Dermis blood vessel endothelial cell (primary cell): ENCODE data around the gene RNF8. TPM values are rescaled to one million over a fixed set of nuclear protein-coding genes. Genes with fewer than 3 reads are reported as not detected.

Source experiments
- DNase-seq: peaks from one replicate; pipeline ENCODE4 v3.0.0; 2010
- total RNA-seq: library from RNA; depleted of rRNA; stranded (reverse); fragments of >200 nt; gene quantifications from 2 replicates; pipeline ENCODE4 v1.2.3, GENCODE V29; 2014

Gene RNF8
- total RNA-seq, 1 donor from 2014 or later = 30.8 TPM

DNA sequence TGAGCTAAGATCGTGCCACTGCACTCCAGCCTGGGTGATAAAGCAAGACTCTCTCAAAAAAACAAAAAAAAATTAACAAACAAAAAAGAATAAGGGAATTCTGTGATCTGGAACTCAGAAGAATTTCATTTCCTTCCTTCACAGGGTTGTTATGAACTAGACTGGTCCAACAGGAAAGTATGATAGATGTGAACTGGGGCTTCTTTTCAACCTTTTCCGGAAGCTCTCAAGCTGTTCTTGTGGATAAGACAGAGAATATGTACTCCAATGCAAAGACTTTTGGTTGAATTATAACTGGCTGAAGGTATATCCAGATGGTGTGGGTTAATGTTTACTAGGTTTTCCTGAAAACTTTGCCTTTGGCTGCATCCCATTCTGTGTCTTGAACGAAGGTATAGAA, 5.3 kb downstream of the RNF8 start:
- peak; percentile 21 for DNase-seq

- DNase-seq = no peak
Measured at GRCh38 chr6:37362101-37362828, 8.5 kb downstream of the RNF8 start.

GRCh38 chr6:37365791-37366190, 12.0 kb downstream of the RNF8 start:
- DNase-seq = peak; percentile 62

GRCh38 chr6:37366910-37367309, 13.1 kb downstream of the RNF8 start:
- no peak for DNase-seq

GRCh38 chr6:37368961-37369320, 15.2 kb downstream of the RNF8 start:
- no peak for DNase-seq

- peak; percentile 60 for DNase-seq
Measured at GRCh38 chr6:37369321-37370201, 15.8 kb downstream of the RNF8 start.

- no peak for DNase-seq
Measured at GRCh38 chr6:37371154-37372083, 17.6 kb downstream of the RNF8 start.

DNA sequence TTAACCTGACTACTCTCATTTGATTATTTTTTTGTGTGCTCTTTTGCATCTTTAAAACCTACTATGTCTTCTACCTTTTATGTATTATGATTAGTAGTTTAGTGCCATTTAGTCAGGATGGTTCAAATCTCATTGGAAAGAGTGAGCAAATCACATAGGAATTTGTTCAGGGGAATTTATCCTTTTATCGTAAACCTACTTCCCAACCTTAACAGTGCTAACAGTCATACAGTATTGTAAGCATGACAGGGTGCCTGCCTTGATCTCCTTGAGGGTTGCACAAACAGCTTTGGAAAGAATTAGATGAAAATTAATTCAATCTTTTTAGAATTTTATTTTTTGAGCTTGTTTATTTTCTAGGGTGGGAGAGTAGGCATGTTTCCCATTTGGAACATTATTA, 18.3 kb downstream of the RNF8 start:
- no peak for DNase-seq

- DNase-seq = peak; percentile 21
Measured at GRCh38 chr6:37373822-37374471, 20.2 kb downstream of the RNF8 start.

DNA sequence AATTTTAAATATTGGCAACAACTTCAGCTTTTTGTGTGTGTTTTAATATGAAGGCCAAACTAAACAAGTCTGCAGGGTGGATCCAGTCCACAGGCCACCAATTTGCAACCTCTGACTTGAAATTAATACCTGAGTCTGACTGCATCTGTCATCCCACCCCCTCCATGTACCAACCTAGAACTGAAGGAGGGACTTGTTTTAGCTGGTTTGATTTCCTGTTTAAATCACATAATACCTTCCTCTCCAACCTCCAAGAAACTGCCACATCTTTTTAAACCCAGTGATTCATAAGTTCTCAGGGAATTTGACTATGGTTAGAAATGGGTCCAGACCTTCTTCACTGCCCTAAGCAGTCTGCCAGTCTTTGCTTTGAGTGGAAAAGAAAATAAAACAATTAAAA, 21.6 kb downstream of the RNF8 start:
- no peak for DNase-seq

DNA sequence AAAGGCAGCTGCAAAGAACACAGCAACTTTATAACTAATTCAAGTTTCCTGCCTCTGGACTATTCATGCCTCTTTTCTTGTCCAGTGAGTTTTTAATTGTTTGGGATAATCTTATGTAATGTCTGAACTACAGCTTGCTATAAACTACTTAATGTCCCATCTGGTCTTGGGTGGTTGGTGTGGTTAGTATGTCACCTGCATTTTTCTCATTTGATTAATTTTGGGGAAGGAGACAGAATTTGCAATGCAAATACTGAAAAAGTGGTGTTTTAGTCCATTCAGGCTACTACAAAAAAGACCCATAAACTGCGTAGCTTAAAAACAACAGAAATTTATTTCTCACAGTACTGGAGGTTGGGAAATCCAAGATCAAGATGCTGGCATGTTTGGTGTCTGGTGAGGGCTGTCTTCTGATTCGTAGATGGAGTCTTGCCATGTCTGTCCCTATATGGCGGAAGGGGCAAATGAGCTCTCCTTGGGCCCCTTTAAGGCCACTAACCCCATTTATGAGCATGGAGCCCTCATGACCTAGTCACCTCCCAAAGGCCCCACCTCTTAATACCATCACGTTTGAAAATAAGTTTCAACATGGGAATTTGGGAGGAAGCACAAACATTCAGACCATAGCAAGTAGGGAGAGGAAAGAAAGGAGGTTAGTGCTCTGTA, 22.4 kb downstream of the RNF8 start:
- no peak for DNase-seq

DNA sequence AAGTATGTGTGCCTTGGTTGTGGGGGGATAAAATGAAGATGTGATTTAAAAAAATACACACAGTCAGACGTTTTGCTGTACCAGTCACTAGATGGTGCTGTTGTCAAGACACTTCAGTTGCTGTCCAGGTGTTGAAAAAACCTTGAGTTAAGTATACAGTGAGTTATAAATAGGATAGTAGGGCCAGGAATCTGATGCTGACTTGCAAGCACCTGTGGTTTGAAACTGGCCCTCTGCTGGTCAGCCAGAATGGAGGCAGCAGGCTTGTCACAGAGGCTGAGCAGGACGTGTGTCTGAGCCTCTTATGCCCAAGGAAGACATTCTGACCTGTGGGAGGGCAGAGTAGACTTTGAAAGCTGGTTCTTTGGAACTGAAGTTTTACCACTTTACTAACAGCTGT, 27.8 kb downstream of the RNF8 start:
- DNase-seq = peak; percentile 73

DNA sequence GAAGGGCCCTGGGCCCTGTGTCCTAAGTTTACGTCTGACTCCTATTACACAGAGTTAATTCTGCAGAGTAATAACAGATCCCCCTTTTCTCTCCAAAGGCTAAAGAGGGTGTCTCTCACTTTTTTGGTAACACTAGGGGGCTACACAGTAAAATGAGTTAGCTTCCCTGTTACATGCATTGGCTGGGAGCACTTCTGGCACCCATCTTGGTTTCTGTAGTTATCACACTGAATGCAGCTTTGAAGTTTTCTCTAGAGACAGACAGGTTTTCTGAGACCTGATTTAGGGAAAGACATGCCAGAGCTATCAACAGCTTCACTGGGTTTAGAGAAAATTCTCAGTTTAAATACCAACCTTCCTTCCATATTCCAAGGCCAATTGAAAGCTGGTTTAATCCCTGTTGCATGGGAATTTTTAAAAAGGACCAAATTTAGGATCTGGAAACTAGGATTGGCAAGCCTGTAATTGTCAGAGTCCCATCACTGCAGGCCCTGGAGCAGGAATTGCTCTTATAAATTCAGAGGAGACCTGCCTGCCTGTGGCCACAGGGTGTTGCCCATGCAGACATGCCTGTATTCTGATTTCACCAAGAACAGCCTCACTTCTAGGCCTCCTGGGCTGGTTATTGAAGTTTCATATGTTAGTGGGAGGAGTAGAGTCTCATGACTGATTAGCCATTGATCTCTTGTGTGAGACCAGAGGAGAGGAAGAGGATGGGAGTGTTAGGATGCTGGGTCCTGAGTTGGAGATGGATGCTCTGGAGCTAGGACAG, 29.4 kb downstream of the RNF8 start:
- DNase-seq = no peak

DNA sequence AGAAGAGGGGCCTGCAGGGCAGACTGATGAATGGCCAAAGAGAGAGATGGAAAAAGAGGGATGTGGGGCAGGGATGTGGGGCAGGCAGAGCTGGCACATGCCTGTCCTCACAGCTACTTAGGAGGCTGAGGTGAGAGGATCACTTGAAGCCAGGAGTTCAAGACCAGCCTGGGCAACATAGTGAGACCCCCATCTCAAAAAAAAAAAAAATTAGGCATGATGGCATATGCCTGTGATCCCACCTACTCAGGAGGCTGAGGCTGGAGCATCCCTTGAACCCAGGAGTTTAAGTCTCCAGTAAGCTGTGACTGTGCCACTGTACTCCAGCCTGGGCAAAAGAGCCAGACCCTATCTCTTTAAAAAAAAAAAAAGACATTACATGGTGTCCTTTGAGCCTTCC, 34.8 kb downstream of the RNF8 start:
- no peak for DNase-seq

DNA sequence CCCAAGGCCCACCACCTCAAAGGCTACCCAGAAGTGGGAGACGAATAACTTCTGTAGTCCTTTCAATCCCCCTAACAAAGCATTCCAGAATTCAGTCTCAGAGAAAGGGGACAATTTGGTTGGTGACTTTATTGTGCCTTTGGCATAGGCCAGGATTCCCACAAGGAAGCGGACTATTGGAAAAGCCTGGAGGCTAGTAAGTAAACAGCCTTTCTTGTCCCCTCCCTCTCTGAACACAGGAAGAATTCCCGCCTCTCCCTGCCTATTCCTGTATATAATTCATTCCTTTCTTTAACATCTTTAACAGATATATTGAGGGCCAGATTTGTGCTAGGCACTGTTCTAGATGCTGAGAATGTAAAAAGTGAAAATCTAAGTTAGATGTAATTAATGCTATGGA, 36.1 kb downstream of the RNF8 start:
- no peak for DNase-seq

GRCh38 chr6:37391120-37391519, 37.3 kb downstream of the RNF8 start:
- DNase-seq = no peak

DNA sequence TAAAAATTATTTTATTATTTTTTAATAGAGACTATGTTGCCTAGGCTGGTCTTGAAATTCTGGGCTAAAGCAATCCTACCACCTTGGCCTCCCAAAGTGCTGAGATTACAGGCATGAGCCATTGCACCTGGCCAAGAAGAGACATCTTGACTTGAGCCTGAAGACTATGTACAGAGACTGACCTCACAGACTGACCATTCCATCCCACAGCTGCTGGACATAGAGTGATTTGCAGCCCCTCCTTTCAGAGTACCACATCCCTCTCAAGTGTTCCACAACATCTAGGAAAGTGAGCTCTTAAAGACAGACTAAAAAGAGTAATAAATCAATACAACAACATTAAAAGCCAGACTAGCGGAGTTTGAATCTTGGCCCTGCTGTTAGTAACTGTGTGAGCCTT, 39.0 kb downstream of the RNF8 start:
- DNase-seq = no peak

- DNase-seq = no peak
Measured at GRCh38 chr6:37393381-37393929, 39.7 kb downstream of the RNF8 start.

- DNase-seq = no peak
Measured at GRCh38 chr6:37396571-37397180, 42.9 kb downstream of the RNF8 start.

DNA sequence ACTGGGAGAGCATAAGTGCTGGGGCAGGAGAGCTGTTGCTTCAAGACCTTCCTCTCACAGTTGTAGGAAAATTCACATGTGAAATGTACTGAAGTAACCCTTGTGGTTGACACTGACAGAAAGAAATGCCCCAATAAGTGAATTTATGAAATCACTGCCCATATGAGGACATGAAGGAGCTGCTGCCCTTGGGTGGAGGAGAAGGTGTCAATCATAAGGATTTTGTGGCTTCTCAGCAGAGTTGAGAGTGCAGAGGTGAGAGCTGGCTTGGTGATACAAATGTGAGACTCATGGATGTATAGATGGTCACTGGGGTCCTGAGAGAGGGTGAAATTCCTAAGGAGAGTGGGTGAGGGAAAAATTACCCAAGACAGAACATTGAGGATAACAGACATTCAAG, 45.3 kb downstream of the RNF8 start:
- DNase-seq = no peak
